Transverse colon (tissue), 4 donors: ENCODE data around the gene PLXNA2. TPM values are rescaled to one million over a fixed set of nuclear protein-coding genes. Genes with fewer than 3 reads are reported as not detected.

Source experiments
- DNase-seq: peaks from one replicate; pipeline ENCODE4 v3.0.0-alpha.2; 2019
- H3K27ac ChIP-seq, 4 donors: fragments of 200-600 bp; sonication (generic); 2 replicates each; pipeline ENCODE4 v1.5.1; 2016 to 2018; ENCODE audit warnings: inconsistent platforms in 4 of 4
- H3K27me3 ChIP-seq: fragments of 200-600 bp; sonication (generic); 2 replicates; pipeline ENCODE4 v1.5.1; 2017; ENCODE audit warnings: inconsistent platforms
- H3K36me3 ChIP-seq, 4 donors: fragments of 200-600 bp; sonication (generic); 2 replicates each; pipeline ENCODE4 v1.5.1; 2017 to 2019; ENCODE audit warnings: inconsistent platforms in 4 of 4
- H3K4me1 ChIP-seq, 4 donors: fragments of 200-600 bp; sonication (generic); 2 replicates each; pipeline ENCODE4 v1.5.1; 2017 to 2020; ENCODE audit warnings: inconsistent platforms in 4 of 4
- H3K4me3 ChIP-seq, 4 donors: fragments of 200-600 bp; sonication (generic); 1 replicate in 1 of 4; 2 replicates in 3 of 4; pipeline versions ENCODE4 v1.5.1 to v1.6.1; 2017 to 2019; ENCODE audit warnings: inconsistent platforms in 4 of 4
- H3K9me3 ChIP-seq, 2 donors: fragments of 200-600 bp; sonication (generic); 2 replicates each; pipeline ENCODE4 v1.5.1; 2017 to 2019; ENCODE audit warnings: inconsistent platforms in 2 of 2
- CTCF ChIP-seq, 5 experiments: fragments of 200-600 bp in 3 of 5; fragments of 450-650 bp in 2 of 5; sonication (generic) in 3 of 5; IDR thresholded peaks; 1 replicate in 2 of 5; 2 replicates in 3 of 5; pipeline ENCODE4 v1.5.1; 2016 to 2017; ENCODE audit warnings: antibody characterized with exemption in 5 of 5, inconsistent platforms in 3 of 5, mild to moderate bottlenecking in 2 of 5, moderate library complexity in 1 of 5
- EP300 ChIP-seq: sonication (generic); formaldehyde crosslinking; IDR thresholded peaks from one replicate; pipeline ENCODE4 v1.6.1; 2017; ENCODE audit warnings: antibody characterized with exemption, low read depth
- POLR2A ChIP-seq: fragments of 450-650 bp; IDR thresholded peaks from one replicate; pipeline ENCODE4 v1.6.1; 2016; ENCODE audit warnings: antibody characterized with exemption, mild to moderate bottlenecking, moderate library complexity
- POLR2AphosphoS5 ChIP-seq, 3 donors: sonication (generic); formaldehyde crosslinking; IDR thresholded peaks; one replicate each; pipeline ENCODE4 v1.6.1; 2016; ENCODE audit warnings: antibody characterized with exemption in 3 of 3
- WGBS, 2 donors: methylation state at CpG; one replicate each; pipeline ENCODE4 v1.1.5; 2018; ENCODE audit warnings: low coverage in 1 of 2; 5-methylcytosine and 5-hydroxymethylcytosine counted together
- in situ Hi-C, 4 donors: fragments of 200-750 bp; cut with MboI; loops; one replicate each; pipeline versions ENCODE4 v1.15.0 to v1.15.1; 2017; ENCODE audit warnings: low sequenced_read_pairs in 3 of 4, low pct_ligation_motif_present in 1 of 4, low pct_unique_long_range_greater_than_20kb in 1 of 4
- intact Hi-C: fragments of 100-400 bp; cut with DNase I; formaldehyde crosslinking; loops from one replicate; pipeline ENCODE4 v1.15.1; 2023; ENCODE audit warnings: low total_unique reads
- total RNA-seq, 4 donors: library from RNA; depleted of rRNA; stranded (reverse); fragments of >200 nt; gene quantifications; one replicate each; pipeline ENCODE4 v1.1.0, GENCODE V29; 2016

PLXNA2 gene
- total RNA-seq, 4 donors from 2014 or later, result 77.4 to 140 (median 85.5) TPM

- H3K9me3 ChIP-seq, result no peaks in the 10 kb centered on the region
- peaks cover 10 to 15% (median 14%) of the 10 kb centered on the region in 4 donors for H3K4me1 ChIP-seq
- no peaks in the 10 kb centered on the region for H3K27me3 ChIP-seq
- WGBS, 2 donors, result 75% methylated on average over 7 of the region's 7 CpGs; no CpG with 5 or more reads in 1 of the 2 donors
- no peaks in the 10 kb centered on the region for H3K36me3 ChIP-seq
- no peak overlapping the region for H3K4me3 ChIP-seq
- H3K27ac ChIP-seq, result no peak overlapping the region
- in situ Hi-C loops, result loop anchor here in 2 of 4 donors (10.0 kb wide), 1 partner anchor 220 kb away; the partner anchor contains the start of gene PLXNA2 (in 2 of the 2)
- intact Hi-C loops, result loop anchor here (1.0 to 10.0 kb wide), 2 partner anchors 60 to 220 kb away; no protein-coding TSS in a partner anchor
- DNase-seq, result no peak
- TF ChIP-seq POLR2AphosphoS5 (IDR thresholded peaks at IDR 0.05) (no peak), CTCF (IDR thresholded peaks at IDR 0.05) (no peak), EP300 (no peak), POLR2A (no peak)
These were observed 219.2 kb downstream of the PLXNA2 start for GRCh38 chr1:208025031-208025430.

- in situ Hi-C loops, result loop anchor here in 3 of 4 donors (5.0 to 10.0 kb wide), 2 partner anchors 220 to 223 kb away; partner anchors contain the start of gene PLXNA2 (in 2 of the 3)
- WGBS, 2 donors, result 82 to 95% methylated on average over 3 to 6 of the region's 6 CpGs
- no peak for TF ChIP-seq POLR2AphosphoS5 (IDR thresholded peaks at IDR 0.05)
- TF ChIP-seq EP300, result no peak
- TF ChIP-seq POLR2A, result no peak
- TF ChIP-seq CTCF (IDR thresholded peaks at IDR 0.05), result no peak
- H3K27ac ChIP-seq, result no peak overlapping the region
- intact Hi-C loops, result loop anchor here (10.0 kb wide), 1 partner anchor 60 kb away; no protein-coding TSS in a partner anchor
- no peak for DNase-seq
- H3K9me3 ChIP-seq, result no peaks in the 10 kb centered on the region
- no peak overlapping the region for H3K4me3 ChIP-seq
- H3K27me3 ChIP-seq, result no peaks in the 10 kb centered on the region
- H3K4me1 ChIP-seq, result peaks cover 4 to 9% (median 7%) of the 10 kb centered on the region in 4 donors
- no peaks in the 10 kb centered on the region for H3K36me3 ChIP-seq
These were observed 219.8 kb downstream of the PLXNA2 start for GRCh38 chr1:208024406-208024805.

- no peak for TF ChIP-seq POLR2AphosphoS5 (IDR thresholded peaks at IDR 0.05)
- TF ChIP-seq POLR2A, result no peak
- TF ChIP-seq CTCF (IDR thresholded peaks at IDR 0.05), result no peak
- no peak for TF ChIP-seq EP300
- intact Hi-C loops (no loop called here), in situ Hi-C loops (loop anchor here in 1 of 4 donors (10.0 kb wide), 1 partner anchor 236 kb away; no protein-coding TSS in a partner anchor)
- WGBS, 2 donors, result 82 to 92% methylated on average over 2 of the region's 2 CpGs
- H3K36me3 ChIP-seq, result no peaks in the 10 kb centered on the region
- H3K4me3 ChIP-seq, result no peak overlapping the region
- H3K27ac ChIP-seq, result no peak overlapping the region
- H3K4me1 ChIP-seq, result no peaks in the 10 kb centered on the region
- H3K27me3 ChIP-seq, result no peaks in the 10 kb centered on the region
- H3K9me3 ChIP-seq, result no peaks in the 10 kb centered on the region
- DNase-seq, result no peak
These were observed 224.9 kb downstream of the PLXNA2 start for GRCh38 chr1:208019257-208019656.

- Histone ChIP-seq H3K9me3 (no peaks in the 10 kb centered on the region), H3K27ac (no peak overlapping the region), H3K27me3 (no peaks in the 10 kb centered on the region), H3K4me1 (no peaks in the 10 kb centered on the region), H3K36me3 (no peaks in the 10 kb centered on the region), H3K4me3 (no peak overlapping the region)
- in situ Hi-C loops, result loop anchor here in 1 of 4 donors (10.0 kb wide), 1 partner anchor 240 kb away; no protein-coding TSS in a partner anchor
- TF ChIP-seq EP300 (no peak), POLR2AphosphoS5 (IDR thresholded peaks at IDR 0.05) (no peak), POLR2A (no peak), CTCF (IDR thresholded peaks at IDR 0.05) (no peak)
- intact Hi-C loops, result no loop called here
- 10 to 73% methylated on average over 2 to 6 of the region's 6 CpGs for WGBS, 2 donors
- no peak for DNase-seq
These were observed 228.9 kb downstream of the PLXNA2 start for GRCh38 chr1:208015255-208015654.
